Middle frontal gyrus (tissue), 1 donor: ENCODE measurements around the gene FBXL17.

Experiments used
- DNase-seq: peaks from one replicate; pipeline ENCODE4 v3.0.0-alpha.2; 2015; ENCODE audit warnings: low spot score; ENCODE audit errors: extremely low spot score

FBXL17 gene

DNA sequence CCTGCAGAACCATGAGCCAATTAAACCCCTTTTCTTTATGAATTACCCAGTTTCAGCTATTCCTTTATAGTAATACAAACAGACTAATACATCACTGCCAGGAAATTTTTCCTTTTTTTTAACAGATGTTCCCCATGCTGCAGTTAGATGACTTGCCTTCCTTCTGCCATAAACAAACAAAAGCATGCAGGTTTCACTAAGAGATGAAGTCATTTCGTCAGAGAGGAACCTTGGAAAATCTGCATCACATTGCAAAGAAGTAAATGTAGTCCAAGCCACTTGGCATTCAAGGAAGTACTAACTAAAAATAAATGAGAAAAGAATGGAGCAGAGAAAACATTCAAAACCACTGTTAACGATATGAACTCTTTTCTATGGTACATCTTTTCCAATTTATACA is 517.1 kb downstream of the FBXL17 start:
- DNase-seq, result no peak

GRCh38 chr5:107863125-107863524 is 518.8 kb downstream of the FBXL17 start:
- DNase-seq, result no peak

GRCh38 chr5:107861565-107861964 is 520.3 kb downstream of the FBXL17 start:
- DNase-seq, result no peak

GRCh38 chr5:107860044-107860443 is 521.9 kb downstream of the FBXL17 start:
- no peak for DNase-seq

GRCh38 chr5:107858788-107859187 is 523.1 kb downstream of the FBXL17 start:
- no peak for DNase-seq

DNA sequence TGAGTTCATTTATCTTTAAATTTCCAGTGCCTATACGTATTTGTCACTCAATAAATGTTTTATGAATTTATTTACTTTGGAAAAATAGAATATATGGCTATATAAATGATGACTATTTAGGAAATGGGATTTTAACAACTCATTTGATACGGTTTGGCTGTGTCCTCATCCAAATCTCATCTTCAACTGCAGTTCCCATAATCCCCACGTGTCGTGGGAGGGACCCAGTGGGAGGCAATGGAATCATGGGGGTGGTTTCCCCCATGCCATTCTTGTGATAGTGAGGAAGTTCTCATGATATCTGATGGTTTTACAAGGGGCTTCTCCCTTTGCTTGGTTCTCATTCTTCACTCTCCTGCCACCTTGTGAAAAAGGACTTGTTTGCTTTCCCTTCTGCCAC is 523.6 kb downstream of the FBXL17 start:
- DNase-seq, result no peak

DNA sequence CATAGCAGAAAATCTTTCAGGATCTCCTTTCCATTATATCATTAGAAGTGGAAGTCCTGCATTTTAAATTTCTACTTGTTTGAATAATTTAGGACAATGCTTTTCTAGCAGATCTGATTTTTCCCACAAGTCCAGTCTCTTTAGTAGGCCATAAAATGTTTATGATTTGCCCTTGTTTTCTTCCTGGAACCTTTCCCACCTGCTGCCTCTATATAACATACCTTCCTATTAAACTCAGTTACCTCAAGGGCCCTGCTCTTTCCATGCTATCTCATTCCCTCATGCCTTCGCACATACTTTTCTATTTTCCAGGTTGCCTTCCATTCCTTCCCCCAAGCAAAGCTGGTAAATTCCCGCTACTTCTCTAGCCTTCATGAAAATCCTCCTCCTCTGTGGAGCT is 524.1 kb downstream of the FBXL17 start:
- DNase-seq, result no peak

DNA sequence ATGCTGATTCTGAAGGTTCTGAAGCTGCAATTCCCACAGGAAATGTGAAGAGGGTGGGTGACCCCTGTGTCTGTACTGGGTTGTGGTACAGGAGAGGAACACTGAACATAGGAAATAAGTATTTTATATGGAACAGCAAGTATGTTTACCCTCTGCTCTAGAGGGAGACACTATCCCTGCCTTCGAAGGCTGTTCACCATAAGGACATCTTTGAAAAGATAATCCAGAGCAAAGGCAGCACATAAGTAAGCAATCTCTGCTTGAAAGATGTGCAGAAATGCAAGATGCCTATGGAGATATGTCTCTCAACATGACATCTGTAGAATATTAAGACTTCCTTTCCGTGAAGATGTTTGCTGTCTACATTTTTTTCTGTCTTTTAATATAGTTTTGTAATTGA is 526.7 kb downstream of the FBXL17 start:
- no peak for DNase-seq

DNA sequence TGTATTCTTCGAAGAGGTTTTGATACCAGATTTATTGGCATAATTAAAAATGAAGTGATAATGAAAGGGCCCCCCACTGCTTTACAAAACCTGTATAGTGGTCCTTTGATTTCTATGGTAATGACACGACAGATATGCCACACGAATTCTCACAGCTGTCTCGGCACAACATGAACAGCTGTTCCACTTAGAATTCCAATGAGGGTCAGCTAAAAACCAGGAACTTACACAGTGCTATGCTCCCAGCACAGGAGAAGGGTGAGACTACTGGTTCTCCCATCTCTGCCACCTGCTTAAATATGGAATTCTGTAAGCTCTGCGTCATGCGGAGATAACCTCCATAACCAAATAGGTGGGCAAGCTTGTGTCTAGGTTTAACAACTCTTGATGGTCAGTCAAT is 528.2 kb downstream of the FBXL17 start:
- no peak for DNase-seq

DNA sequence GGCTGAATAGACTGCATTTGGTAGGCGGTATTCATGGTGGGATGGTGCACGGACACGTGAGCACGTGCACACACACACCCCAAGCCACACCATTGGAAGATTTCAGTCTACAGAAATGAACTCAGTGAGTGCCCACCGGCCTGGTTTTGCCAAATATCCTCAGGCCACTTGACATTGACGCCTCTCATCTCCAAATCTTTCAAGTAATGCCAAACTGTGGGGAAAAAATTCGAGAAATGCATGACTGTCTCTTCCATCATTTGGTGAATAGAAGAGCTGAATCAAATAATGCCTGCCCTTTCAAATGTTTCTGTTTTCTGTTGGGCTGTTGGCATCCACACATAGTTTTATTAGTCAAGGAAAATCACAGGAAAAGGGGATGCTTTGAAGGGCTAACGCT is 528.9 kb downstream of the FBXL17 start:
- no peak for DNase-seq

DNA sequence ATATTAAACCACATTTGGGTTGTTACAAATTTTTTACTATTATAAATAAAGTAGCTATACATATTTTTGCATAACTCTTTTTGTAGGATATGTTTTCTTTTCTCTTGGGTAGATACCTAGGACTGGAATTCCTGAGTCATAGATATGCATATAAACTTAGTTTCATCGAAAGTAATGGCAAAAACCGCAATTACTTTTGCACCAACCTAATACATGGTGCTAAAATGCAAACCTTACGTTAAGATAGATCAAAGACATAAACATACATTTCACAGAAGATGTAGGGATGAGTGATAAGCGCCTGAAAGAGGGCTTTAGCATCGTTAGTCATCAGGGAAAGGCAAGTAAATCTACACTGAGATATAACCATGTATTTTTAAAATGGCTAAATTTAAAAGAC is 532.8 kb downstream of the FBXL17 start:
- DNase-seq, result no peak

- DNase-seq, result no peak
Measured at GRCh38 chr5:107840592-107840991, 541.3 kb downstream of the FBXL17 start.

DNA sequence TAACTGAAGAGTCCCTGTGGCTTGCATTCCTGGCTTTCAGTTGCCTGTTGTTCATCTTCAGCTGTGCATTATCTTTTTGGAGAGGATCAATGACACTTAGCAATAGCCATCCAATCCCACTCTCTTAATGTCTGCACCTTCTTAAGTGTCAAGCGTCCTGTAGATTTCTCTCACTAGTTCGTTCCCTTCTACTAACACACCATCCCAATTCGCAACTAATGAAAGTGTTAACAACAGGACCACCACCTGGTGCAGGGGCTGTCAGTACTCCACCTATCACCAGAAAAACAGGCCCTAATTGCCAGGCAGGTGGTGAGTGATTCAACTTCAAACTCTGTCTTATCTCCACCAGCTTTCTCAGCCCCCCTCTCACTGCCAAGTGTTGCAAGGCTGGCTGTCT is 541.7 kb downstream of the FBXL17 start:
- DNase-seq, result no peak

DNA sequence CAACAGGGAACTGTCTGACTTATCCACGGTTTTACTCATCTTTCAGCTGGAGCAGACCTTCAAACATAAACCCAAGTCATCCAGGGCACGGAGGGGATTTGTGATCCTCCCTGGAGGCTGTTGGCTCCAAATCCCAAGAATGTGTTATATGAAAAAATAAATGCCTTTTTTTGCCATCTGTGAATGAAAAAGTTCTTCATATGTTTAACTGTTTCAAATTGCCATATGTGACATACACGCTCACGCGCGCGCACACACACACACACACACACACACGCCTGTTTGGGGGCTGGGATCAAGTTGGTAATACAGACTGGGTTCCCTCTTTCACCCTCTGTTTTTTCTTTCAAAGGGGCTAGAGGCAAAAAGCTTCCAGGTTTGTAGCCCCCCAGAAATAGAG is 546.8 kb downstream of the FBXL17 start:
- DNase-seq, result no peak

- DNase-seq, result no peak
Measured at GRCh38 chr5:107832746-107833145, 549.2 kb downstream of the FBXL17 start.

GRCh38 chr5:107831612-107832395 is 550.1 kb downstream of the FBXL17 start:
- DNase-seq, result no peak

- no peak for DNase-seq
Measured at GRCh38 chr5:107830750-107831149, 551.1 kb downstream of the FBXL17 start.

GRCh38 chr5:107826311-107827000 is 555.4 kb downstream of the FBXL17 start:
- no peak for DNase-seq

GRCh38 chr5:107824821-107825220 is 557.1 kb downstream of the FBXL17 start:
- no peak for DNase-seq

DNA sequence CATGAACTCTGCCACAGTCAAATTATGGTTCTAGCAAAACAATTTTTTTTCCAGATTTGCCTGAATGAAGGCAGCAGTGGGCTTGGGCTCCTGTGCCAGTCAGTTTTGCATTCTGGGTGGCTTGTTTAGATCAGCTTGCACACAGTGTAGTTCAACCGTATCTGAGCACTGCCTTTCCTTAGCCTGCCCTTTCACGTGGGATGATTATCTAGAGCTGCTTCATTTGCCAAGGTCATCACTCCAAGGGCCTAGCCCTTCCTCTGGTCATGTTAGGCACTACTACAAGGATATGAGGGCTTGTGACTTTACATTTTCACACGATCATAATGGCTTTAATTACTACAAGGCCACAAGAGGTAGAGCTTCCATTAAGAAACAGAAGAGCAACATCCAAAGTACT is 560.6 kb downstream of the FBXL17 start:
- no peak for DNase-seq

GRCh38 chr5:107820429-107820828 is 561.5 kb downstream of the FBXL17 start:
- DNase-seq, result no peak

GRCh38 chr5:107817951-107818350 is 563.9 kb downstream of the FBXL17 start:
- no peak for DNase-seq

GRCh38 chr5:107817436-107817835 is 564.5 kb downstream of the FBXL17 start:
- DNase-seq, result no peak
